Testis (tissue), 3 donors: ENCODE results near the gene FREM1. TPM values are rescaled to one million over a fixed set of nuclear protein-coding genes. Genes with fewer than 3 reads are reported as not detected.

Experiments
- DNase-seq: peaks from one replicate; pipeline ENCODE4 v3.0.0-alpha.2; 2019
- H3K27ac ChIP-seq, 2 donors: fragments of 200-600 bp; sonication (generic); one replicate each; pipeline ENCODE4 v1.5.1; 2019
- H3K27me3 ChIP-seq: fragments of 200-600 bp; sonication (generic); one replicate; pipeline ENCODE4 v1.5.1; 2019
- H3K36me3 ChIP-seq: fragments of 200-600 bp; sonication (generic); one replicate; pipeline ENCODE4 v1.5.1; 2017; ENCODE audit warnings: low read depth; ENCODE audit errors: missing control alignments
- H3K4me1 ChIP-seq: fragments of 200-600 bp; sonication (generic); one replicate; pipeline ENCODE4 v1.5.1; 2019
- H3K4me3 ChIP-seq, 2 donors: fragments of 200-600 bp; sonication (generic); one replicate each; pipeline ENCODE4 v1.5.1; 2017 to 2019
- H3K9me3 ChIP-seq: fragments of 200-600 bp; sonication (generic); one replicate; pipeline ENCODE4 v1.5.1; 2017
- CTCF ChIP-seq, 3 experiments: fragments of 450-650 bp in 2 of 3; fragments of 200-600 bp in 1 of 3; sonication (generic) in 1 of 3; IDR thresholded peaks; one replicate each; pipeline ENCODE4 v1.5.1; 2016 to 2019; ENCODE audit warnings: antibody characterized with exemption in 3 of 3, mild to moderate bottlenecking in 2 of 3, moderate library complexity in 1 of 3
- POLR2A ChIP-seq: fragments of 450-650 bp; IDR thresholded peaks from one replicate; pipeline ENCODE4 v1.6.1; 2017; ENCODE audit warnings: antibody characterized with exemption, mild to moderate bottlenecking, moderate library complexity
- WGBS, 2 donors: methylation state at CpG; one replicate each; pipeline ENCODE4 v1.1.5; 2018; 5-methylcytosine and 5-hydroxymethylcytosine counted together
- intact Hi-C: fragments of 100-400 bp; cut with DNase I; formaldehyde crosslinking; loops from one replicate; pipeline ENCODE4 v1.15.1; 2023; ENCODE audit warnings: low total_unique reads
- polyA plus RNA-seq: library from polyadenylated mRNA; stranded (reverse); fragments of 350-450 nt; fragmentation: Illumina TruSeq; extraction: RNeasy Lipid Tissue Mini Kit (QIAGEN cat#74804); gene quantifications from one replicate; pipeline ENCODE4 v1.2.3, GENCODE V29; 2014; ENCODE audit warnings: low read depth, low replicate concordance; ENCODE audit not compliant: insufficient read depth
- total RNA-seq, 2 donors: library from RNA; depleted of rRNA; stranded (reverse); fragments of >200 nt; gene quantifications; one replicate each; pipeline ENCODE4 v1.2.3, GENCODE V29; 2016

FREM1 gene
- total and polyA plus RNA-seq, 3 donors from 2014 or later: 4.6 to 14.6 (median 5.7) TPM

DNA sequence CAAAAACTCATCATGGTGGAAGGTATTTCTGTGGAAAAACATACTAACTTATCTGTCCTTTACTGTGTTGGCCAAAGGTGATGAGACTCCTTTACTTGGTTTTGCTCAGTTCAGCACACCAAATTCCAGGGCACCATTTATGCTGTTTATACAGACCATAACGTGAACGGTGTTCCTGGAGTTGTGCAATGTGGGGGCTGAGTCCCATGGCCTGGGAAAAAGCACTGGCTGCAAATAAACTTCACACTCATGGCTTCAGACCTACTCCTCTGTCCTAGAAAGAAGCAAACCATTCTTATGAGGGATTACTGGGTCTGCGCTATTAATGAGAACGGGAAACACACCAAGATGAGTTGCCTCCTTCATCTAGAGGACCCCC lies 10.4 kb downstream of the FREM1 start:
- intact Hi-C loops: no loop called here
- Histone ChIP-seq H3K27ac (no peak overlapping the region), H3K9me3 (no peaks in the 10 kb centered on the region)

GRCh38 chr9:14899042-14899814 lies 11.0 kb downstream of the FREM1 start:
- Histone ChIP-seq H3K4me3 (no peak overlapping the region), H3K4me1 (no peaks in the 10 kb centered on the region), H3K27ac (no peak overlapping the region), H3K9me3 (no peaks in the 10 kb centered on the region), H3K36me3 (no peaks in the 10 kb centered on the region), H3K27me3 (no peaks in the 10 kb centered on the region)
- no peak for DNase-seq
- intact Hi-C loops: no loop called here
- WGBS, 2 donors: 69 to 70% methylated on average over 6 of the region's 6 CpGs
- TF ChIP-seq CTCF (IDR thresholded peaks at IDR 0.05): no peak

More for the DNA sequence above, 10.4 kb downstream of the FREM1 start:
- DNase-seq: no peak
- H3K36me3 ChIP-seq: no peaks in the 10 kb centered on the region
- H3K4me3 ChIP-seq: no peak overlapping the region
- H3K4me1 ChIP-seq: no peaks in the 10 kb centered on the region
- WGBS, 2 donors: 77 to 84% methylated on average over 4 of the region's 4 CpGs
- H3K27me3 ChIP-seq: no peaks in the 10 kb centered on the region
- TF ChIP-seq CTCF (IDR thresholded peaks at IDR 0.05): no peak
- no peak for TF ChIP-seq POLR2A

- TF ChIP-seq CTCF (IDR thresholded peaks at IDR 0.05) (no peak), POLR2A (no peak)
- H3K4me1 ChIP-seq: no peaks in the 10 kb centered on the region
- H3K27ac ChIP-seq: no peak overlapping the region
- H3K36me3 ChIP-seq: no peaks in the 10 kb centered on the region
- H3K4me3 ChIP-seq: no peak overlapping the region
- no peaks in the 10 kb centered on the region for H3K27me3 ChIP-seq
- DNase-seq: no peak
- WGBS, 2 donors: 81 to 96% methylated on average over 1 of the region's 1 CpG
- H3K9me3 ChIP-seq: no peaks in the 10 kb centered on the region
- intact Hi-C loops: no loop called here
Observed at GRCh38 chr9:14895806-14896205, 14.4 kb downstream of the FREM1 start.

DNA sequence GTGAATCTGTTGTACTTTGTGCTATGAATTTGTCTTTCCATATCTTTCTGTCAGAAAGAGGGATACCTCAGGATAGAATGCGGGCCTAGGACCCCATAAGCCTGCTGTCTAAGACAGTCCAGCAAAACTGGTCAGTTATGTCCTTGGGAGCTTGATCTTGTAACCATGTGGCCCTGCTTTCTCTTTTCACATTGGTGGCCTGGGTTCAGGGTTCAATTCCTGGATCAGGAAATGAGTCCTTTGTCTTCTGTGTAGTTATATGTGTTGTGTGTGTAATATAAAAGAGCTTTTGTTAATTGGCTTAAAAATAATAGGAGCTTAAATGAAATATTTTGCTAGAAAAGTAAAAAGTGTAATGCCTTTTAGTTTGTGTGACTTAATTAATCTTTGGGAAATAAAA lies 16.9 kb downstream of the FREM1 start:
- Histone ChIP-seq H3K27me3 (no peaks in the 10 kb centered on the region), H3K4me1 (no peaks in the 10 kb centered on the region), H3K4me3 (no peak overlapping the region), H3K36me3 (no peaks in the 10 kb centered on the region), H3K9me3 (no peaks in the 10 kb centered on the region), H3K27ac (no peak overlapping the region)
- intact Hi-C loops: no loop called here
- TF ChIP-seq CTCF (IDR thresholded peaks at IDR 0.05): no peak
- no peak for TF ChIP-seq POLR2A
- WGBS, 2 donors: 97 to 100% methylated on average over 1 of the region's 1 CpG
- no peak for DNase-seq

- WGBS, 2 donors: 50 to 97% methylated on average over 1 of the region's 1 CpG
- H3K4me3 ChIP-seq: no peak overlapping the region
- no peak overlapping the region for H3K27ac ChIP-seq
- intact Hi-C loops: no loop called here
- no peak for TF ChIP-seq CTCF (IDR thresholded peaks at IDR 0.05)
- no peak for TF ChIP-seq POLR2A
- no peaks in the 10 kb centered on the region for H3K4me1 ChIP-seq
- no peaks in the 10 kb centered on the region for H3K27me3 ChIP-seq
- H3K36me3 ChIP-seq: no peaks in the 10 kb centered on the region
- no peak for DNase-seq
- H3K9me3 ChIP-seq: no peaks in the 10 kb centered on the region
Observed at GRCh38 chr9:14891332-14891731, 18.9 kb downstream of the FREM1 start.
